Omental fat pad (tissue), 4 donors: Measurements from ENCODE around the gene CNTN4. TPM values are rescaled to one million over a fixed set of nuclear protein-coding genes. Genes with fewer than 3 reads are reported as not detected.

Source experiments
- ATAC-seq: fragments of 150-250 bp; one replicate; pipeline ENCODE4 v1.9.1; 2016; ENCODE audit warnings: mild to moderate bottlenecking, moderate library complexity; ENCODE audit not compliant: low FRiP score
- DNase-seq: peaks from one replicate; pipeline ENCODE4 v3.0.0-alpha.2; 2019; ENCODE audit warnings: low spot score
- total RNA-seq, 4 donors: library from RNA; depleted of rRNA; stranded (reverse); fragments of >200 nt; gene quantifications; one replicate each; pipeline ENCODE4 v1.1.0, GENCODE V29; 2016
- TF ChIP-seq, protein P1 (sequence below), 3 donors: fragments of 450-650 bp; IDR thresholded peaks; one replicate each; pipeline ENCODE4 v1.5.1; 2016 to 2017; ENCODE audit warnings: antibody characterized with exemption in 3 of 3, mild to moderate bottlenecking in 3 of 3, moderate library complexity in 2 of 3

Gene CNTN4
- total RNA-seq, 4 donors from 2014 or later: 2.6 to 9.5 (median 7.2) TPM

DNA sequence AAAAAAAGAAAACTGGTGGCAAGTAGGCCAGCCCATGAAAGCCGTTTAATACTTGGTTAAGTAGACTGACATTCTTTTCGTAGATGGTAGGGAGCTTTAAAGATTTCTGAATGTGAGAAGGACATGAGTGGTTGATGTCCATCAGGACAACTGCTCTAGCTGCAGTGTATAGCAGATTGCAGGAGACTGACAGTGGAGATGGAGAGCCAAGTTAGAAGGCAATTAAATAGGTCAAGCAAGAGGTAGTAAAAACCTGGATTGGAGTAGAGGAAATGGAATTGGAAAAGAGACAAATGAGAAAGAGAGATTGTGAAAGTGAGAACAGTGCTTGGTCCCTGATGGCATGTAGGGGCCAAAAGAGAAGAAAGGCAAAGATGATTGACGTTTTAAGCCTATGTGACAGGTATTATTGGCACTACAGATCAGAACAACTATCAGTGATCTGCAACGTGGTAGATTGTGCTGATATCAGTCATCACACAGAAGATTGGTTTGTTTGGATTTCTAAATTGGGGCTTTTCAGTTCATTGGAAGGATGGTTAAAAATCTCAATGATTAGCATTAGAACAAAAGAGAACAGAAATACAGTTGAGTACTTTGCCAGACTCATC lies 74.0 kb downstream of the CNTN4 start:
- TF ChIP-seq, protein P1, sequence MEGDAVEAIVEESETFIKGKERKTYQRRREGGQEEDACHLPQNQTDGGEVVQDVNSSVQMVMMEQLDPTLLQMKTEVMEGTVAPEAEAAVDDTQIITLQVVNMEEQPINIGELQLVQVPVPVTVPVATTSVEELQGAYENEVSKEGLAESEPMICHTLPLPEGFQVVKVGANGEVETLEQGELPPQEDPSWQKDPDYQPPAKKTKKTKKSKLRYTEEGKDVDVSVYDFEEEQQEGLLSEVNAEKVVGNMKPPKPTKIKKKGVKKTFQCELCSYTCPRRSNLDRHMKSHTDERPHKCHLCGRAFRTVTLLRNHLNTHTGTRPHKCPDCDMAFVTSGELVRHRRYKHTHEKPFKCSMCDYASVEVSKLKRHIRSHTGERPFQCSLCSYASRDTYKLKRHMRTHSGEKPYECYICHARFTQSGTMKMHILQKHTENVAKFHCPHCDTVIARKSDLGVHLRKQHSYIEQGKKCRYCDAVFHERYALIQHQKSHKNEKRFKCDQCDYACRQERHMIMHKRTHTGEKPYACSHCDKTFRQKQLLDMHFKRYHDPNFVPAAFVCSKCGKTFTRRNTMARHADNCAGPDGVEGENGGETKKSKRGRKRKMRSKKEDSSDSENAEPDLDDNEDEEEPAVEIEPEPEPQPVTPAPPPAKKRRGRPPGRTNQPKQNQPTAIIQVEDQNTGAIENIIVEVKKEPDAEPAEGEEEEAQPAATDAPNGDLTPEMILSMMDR (IDR thresholded peaks at IDR 0.05): no peak
- ATAC-seq (no peak), DNase-seq (no peak)

GRCh38 chr3:2180634-2181033 lies 82.0 kb downstream of the CNTN4 start:
- TF ChIP-seq, protein P1 (IDR thresholded peaks at IDR 0.05): no peak
- ATAC-seq (no peak), DNase-seq (no peak)

GRCh38 chr3:2198776-2199279 lies 100.2 kb downstream of the CNTN4 start:
- ATAC-seq (no peak), DNase-seq (no peak)
- TF ChIP-seq, protein P1 (IDR thresholded peaks at IDR 0.05): no peak

DNA sequence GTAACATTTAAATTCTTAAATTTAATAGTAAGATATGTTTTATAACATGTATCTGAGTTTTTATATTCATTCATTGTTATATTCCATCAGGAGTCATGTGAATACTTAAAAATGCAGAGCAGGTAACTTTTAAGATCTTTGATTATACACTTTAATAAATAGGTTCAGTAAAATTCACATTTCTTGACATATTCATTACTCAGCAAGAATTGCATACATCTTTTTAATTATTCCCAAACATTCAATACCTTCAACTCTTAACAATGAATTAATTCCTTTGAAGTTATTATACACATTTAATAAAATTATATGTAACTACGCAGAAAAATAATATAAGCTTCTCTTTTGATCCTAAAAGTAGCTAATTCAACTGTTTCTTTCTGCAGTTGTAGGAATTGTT lies 105.4 kb downstream of the CNTN4 start:
- TF ChIP-seq, protein P1 (IDR thresholded peaks at IDR 0.05): no peak
- DNase-seq: no peak
- no peak for ATAC-seq

DNA sequence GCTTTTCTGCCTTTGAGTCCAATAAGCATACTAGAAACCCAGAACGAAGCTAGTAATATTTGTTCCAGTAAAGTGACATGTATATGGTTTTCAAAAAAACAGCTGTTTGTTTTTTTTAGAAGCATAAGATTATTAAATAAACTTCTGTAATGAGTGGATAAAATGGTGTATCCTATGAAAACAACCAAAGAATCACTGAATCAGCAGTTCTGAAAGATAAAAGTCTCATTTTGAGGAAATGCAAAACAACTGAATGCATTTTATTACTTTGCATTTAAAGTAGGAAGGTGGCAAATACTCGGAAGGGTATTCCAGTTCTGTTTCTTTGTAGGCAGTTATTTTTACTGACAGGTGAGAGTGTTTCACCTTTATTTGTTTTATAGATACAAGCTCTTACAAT lies 107.0 kb downstream of the CNTN4 start:
- ATAC-seq (no peak), DNase-seq (no peak)
- TF ChIP-seq, protein P1 (IDR thresholded peaks at IDR 0.05): no peak

- no peak for ATAC-seq
- TF ChIP-seq, protein P1 (IDR thresholded peaks at IDR 0.05): no peak
- DNase-seq: no peak
Observed at GRCh38 chr3:2206536-2206935, 107.9 kb downstream of the CNTN4 start.

DNA sequence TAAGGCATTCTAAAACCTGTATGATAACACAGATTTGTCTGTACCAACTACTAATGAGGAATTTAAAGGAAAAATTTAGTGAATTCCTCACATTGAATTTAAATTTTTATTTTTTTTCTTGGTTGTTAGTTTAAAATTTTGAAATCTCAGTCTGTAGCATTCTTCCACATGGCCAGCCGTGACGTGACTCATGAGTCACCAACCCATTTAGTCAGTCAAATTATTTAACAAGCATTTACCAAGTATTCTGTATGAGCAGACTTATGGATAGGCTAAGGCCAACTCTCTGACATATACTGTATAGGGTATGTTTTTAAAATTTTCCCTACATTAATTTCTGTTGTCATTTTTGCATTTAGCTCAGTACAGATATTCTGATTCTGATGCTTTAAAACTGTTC lies 112.9 kb downstream of the CNTN4 start:
- TF ChIP-seq, protein P1 (IDR thresholded peaks at IDR 0.05): no peak
- DNase-seq (no peak), ATAC-seq (no peak)
